H1 (cell line): Measurements from ENCODE around the gene ECE2. TPM values are rescaled to one million over a fixed set of nuclear protein-coding genes. Genes with fewer than 3 reads are reported as not detected.

Experiments
- CTCF ChIA-PET: fragments of 300-600 bp; sonication (Branson Sonifier 250); formaldehyde crosslinking; loops from one replicate; lab custom pipeline; 2021; ENCODE audit not compliant: partially characterized antibody; lab: Charles Lee
- POLR2A ChIA-PET: fragments of 300-600 bp; sonication (Branson Sonifier 250); formaldehyde crosslinking; loops from one replicate; lab custom pipeline; 2021; ENCODE audit warnings: inconsistent platforms; ENCODE audit not compliant: partially characterized antibody; lab: Charles Lee
- DNase-seq, 2 experiments: peaks; one replicate each; pipeline versions ENCODE4 v3.0.0 to v3.0.0-alpha.2; 2010 to 2022; ENCODE audit warnings: low spot score in 2 of 2, low read depth in 1 of 2, mixed read lengths in 1 of 2
- FAIRE-seq: peaks from 2 replicates; lab custom pipeline; 2011; peaks lifted over from hg19 to GRCh38; lab: Jason Lieb, UNC
- H2AFZ ChIP-seq: 2 replicates; pipeline ENCODE4 v1.8.1; 2012; ENCODE audit warnings: low read length, inconsistent platforms
- H2AK5ac ChIP-seq: 2 replicates; pipeline ENCODE4 v1.6.1; 2013; ENCODE audit warnings: low read depth, low read length
- H2BK120ac ChIP-seq: replicated peaks from 2 replicates; pipeline ENCODE3; 2013; ENCODE audit warnings: low read depth, low read length, inconsistent platforms
- H2BK12ac ChIP-seq: 2 replicates; pipeline ENCODE4 v1.6.1; 2013; ENCODE audit warnings: low read depth, low read length
- H2BK15ac ChIP-seq: 2 replicates; pipeline ENCODE4 v1.6.1; 2013; ENCODE audit warnings: low read length
- H2BK20ac ChIP-seq: 2 replicates; pipeline ENCODE4 v1.6.1; 2013; ENCODE audit warnings: low read length
- H2BK5ac ChIP-seq: 2 replicates; pipeline ENCODE4 v1.6.1; 2013; ENCODE audit warnings: low read depth, low read length
- H3K14ac ChIP-seq: 2 replicates; pipeline ENCODE4 v1.6.1; 2013; ENCODE audit warnings: inconsistent platforms; ENCODE audit not compliant: insufficient read length
- H3K18ac ChIP-seq: 2 replicates; pipeline ENCODE4 v1.6.1; 2013; ENCODE audit warnings: low read length; ENCODE audit errors: extremely low read depth
- H3K23ac ChIP-seq: 2 replicates; pipeline ENCODE4 v1.6.1; 2013; ENCODE audit warnings: inconsistent platforms; ENCODE audit not compliant: insufficient read length
- H3K23me2 ChIP-seq: 2 replicates; pipeline ENCODE4 v1.6.1; 2013; ENCODE audit warnings: low read depth, low read length
- H3K27ac ChIP-seq: 2 replicates; pipeline ENCODE4 v1.6.1; 2011; ENCODE audit warnings: low read depth, low read length, inconsistent platforms
- H3K27me3 ChIP-seq, 4 experiments: replicated peaks in 1 of 4; 1 replicate in 1 of 4; 2 replicates in 3 of 4; pipeline versions ENCODE4 v1.6.1 to v1.8.1; 2011 to 2013; ENCODE audit warnings: low read length in 3 of 4, mild to moderate bottlenecking in 3 of 4, inconsistent platforms in 2 of 4, mixed read lengths in 2 of 4, moderate library complexity in 1 of 4; ENCODE audit not compliant: control insufficient read depth in 3 of 4, insufficient read depth in 3 of 4; ENCODE audit errors: extremely low read depth in 1 of 4
- H3K36me3 ChIP-seq, 4 experiments: 2 replicates each; pipeline versions ENCODE4 v1.6.1 to v1.8.1; 2011 to 2013; ENCODE audit warnings: mild to moderate bottlenecking in 4 of 4, low read length in 3 of 4, moderate library complexity in 2 of 4, control low read depth in 1 of 4, inconsistent platforms in 1 of 4; ENCODE audit not compliant: insufficient read depth in 4 of 4, control insufficient read depth in 2 of 4
- H3K4ac ChIP-seq: replicated peaks from 2 replicates; pipeline ENCODE3; 2013; ENCODE audit warnings: low read length, low read depth, mixed read lengths, inconsistent platforms; ENCODE audit not compliant: insufficient read length
- H3K4me1 ChIP-seq, 4 experiments: replicated peaks in 1 of 4; 1 replicate in 1 of 4; 2 replicates in 3 of 4; pipeline versions ENCODE4 v1.6.1 to v1.8.1; 2011 to 2013; ENCODE audit warnings: low read length in 3 of 4, inconsistent platforms in 2 of 4, mixed read lengths in 1 of 4; ENCODE audit not compliant: insufficient read depth in 4 of 4, control insufficient read depth in 3 of 4
- H3K4me2 ChIP-seq, 2 experiments: 2 replicates each; pipeline versions ENCODE4 v1.6.1 to v1.8.1; 2011 to 2013; ENCODE audit warnings: low read depth in 2 of 2, low read length in 2 of 2, control low read depth in 1 of 2, inconsistent platforms in 1 of 2, mild to moderate bottlenecking in 1 of 2; ENCODE audit not compliant: insufficient read depth in 1 of 2
- H3K4me3 ChIP-seq, 4 experiments: fragments of 200-600, 300-600 bp in 1 of 4; sonication (generic), shearing (Covaris generic), sonication (Bioruptor Twin) in 1 of 4; 2 replicates each; pipeline versions ENCODE4 v1.5.1 to v1.8.1; 2011 to 2016; ENCODE audit warnings: low read length in 4 of 4, low read depth in 3 of 4, control low read depth in 2 of 4, inconsistent platforms in 2 of 4, mild to moderate bottlenecking in 2 of 4, mixed read lengths in 1 of 4, moderate library complexity in 1 of 4; ENCODE audit not compliant: insufficient read depth in 2 of 4; ENCODE audit errors: extremely low read depth in 1 of 4
- H3K56ac ChIP-seq: replicated peaks from 2 replicates; pipeline ENCODE3; 2013; ENCODE audit warnings: low read depth, mild to moderate bottlenecking, mixed read lengths, low read length, inconsistent platforms; ENCODE audit not compliant: insufficient read length
- H3K79me1 ChIP-seq: 2 replicates; pipeline ENCODE4 v1.6.1; 2013; ENCODE audit warnings: low read depth, low read length, control low read depth
- H3K79me2 ChIP-seq, 2 experiments: 2 replicates each; pipeline versions ENCODE4 v1.6.1 to v1.8.1; 2012 to 2013; ENCODE audit warnings: low read length in 2 of 2, mild to moderate bottlenecking in 2 of 2, inconsistent platforms in 1 of 2; ENCODE audit not compliant: insufficient read depth in 2 of 2, control insufficient read depth in 1 of 2
- H3K9ac ChIP-seq, 4 experiments: replicated peaks in 1 of 4; 1 replicate in 1 of 4; 2 replicates in 3 of 4; pipeline versions ENCODE4 v1.6.1 to v1.8.1; 2011 to 2013; ENCODE audit warnings: low read depth in 3 of 4, low read length in 3 of 4, control low read depth in 2 of 4, mild to moderate bottlenecking in 2 of 4, moderate library complexity in 2 of 4, inconsistent platforms in 1 of 4; ENCODE audit errors: extremely low read depth in 1 of 4
- H3K9me3 ChIP-seq, 2 experiments: 2 replicates each; pipeline versions ENCODE4 v1.6.1 to v1.8.1; 2012 to 2013; ENCODE audit warnings: mild to moderate bottlenecking in 2 of 2, moderate library complexity in 2 of 2, control low read depth in 1 of 2, inconsistent platforms in 1 of 2, low read depth in 1 of 2, low read length in 1 of 2, mixed read lengths in 1 of 2; ENCODE audit not compliant: insufficient read depth in 2 of 2
- H4K20me1 ChIP-seq, 2 experiments: replicated peaks in 1 of 2; 2 replicates each; pipeline versions ENCODE3 to v1.8.1; 2011 to 2013; ENCODE audit warnings: inconsistent platforms in 2 of 2, low read length in 2 of 2, mild to moderate bottlenecking in 1 of 2; ENCODE audit not compliant: insufficient read depth in 2 of 2, control insufficient read depth in 1 of 2
- H4K5ac ChIP-seq: 2 replicates; pipeline ENCODE4 v1.6.1; 2013; ENCODE audit warnings: low read length, low read depth, mixed read lengths, inconsistent platforms; ENCODE audit not compliant: insufficient read length
- H4K8ac ChIP-seq: 2 replicates; pipeline ENCODE4 v1.8.0; 2013; ENCODE audit warnings: mild to moderate bottlenecking, moderate library complexity, low read length, inconsistent platforms; ENCODE audit not compliant: insufficient read depth; ENCODE audit errors: extremely low read depth
- H4K91ac ChIP-seq: replicated peaks from 2 replicates; pipeline ENCODE3; 2013; ENCODE audit warnings: low read length, mixed read lengths, inconsistent platforms; ENCODE audit not compliant: insufficient read length
- FOSL1 ChIP-seq: IDR thresholded peaks from 2 replicates; pipeline ENCODE4 v1.6.1; 2011; ENCODE audit warnings: mild to moderate bottlenecking, low read depth, low read length, moderate library complexity; ENCODE audit not compliant: insufficient read depth
- GABPA ChIP-seq: IDR thresholded peaks from 2 replicates; pipeline ENCODE4 v1.6.1; 2011; ENCODE audit warnings: mild to moderate bottlenecking, low read length, moderate library complexity, borderline replicate concordance; ENCODE audit not compliant: insufficient read depth
- HDAC2 ChIP-seq, 2 experiments: fragments of 300-600 bp in 1 of 2; sonication (generic) in 1 of 2; IDR thresholded peaks; 2 replicates each; pipeline ENCODE4 v1.6.1; 2011 to 2012; ENCODE audit warnings: low read depth in 2 of 2, low read length in 2 of 2, mild to moderate bottlenecking in 2 of 2, moderate library complexity in 2 of 2, borderline replicate concordance in 1 of 2, inconsistent platforms in 1 of 2
- HDAC6 ChIP-seq: IDR thresholded peaks from one replicate; pipeline ENCODE4 v1.7.1; 2012; ENCODE audit warnings: low read depth, mild to moderate bottlenecking, inconsistent platforms, low read length, moderate library complexity
- KDM5A ChIP-seq: fragments of 200-600 bp; IDR thresholded peaks from 2 replicates; pipeline ENCODE4 v1.7.1; 2012; ENCODE audit warnings: mild to moderate bottlenecking, low read length, inconsistent platforms, mixed read lengths
- NANOG ChIP-seq: IDR thresholded peaks from 2 replicates; pipeline ENCODE4 v1.6.1; 2011; ENCODE audit warnings: low read length, low read depth, mild to moderate bottlenecking, inconsistent platforms; ENCODE audit not compliant: insufficient read depth, poor library complexity, severe bottlenecking
- POLR2A ChIP-seq, 2 experiments: IDR thresholded peaks; 1 replicate in 1 of 2; 2 replicates in 1 of 2; pipeline ENCODE4 v1.6.1; 2011; ENCODE audit warnings: low read depth in 2 of 2, low read length in 2 of 2, mild to moderate bottlenecking in 2 of 2; ENCODE audit errors: control extremely low read depth in 1 of 2
- RBBP5 ChIP-seq: IDR thresholded peaks from 2 replicates; pipeline ENCODE4 v1.7.1; 2012; ENCODE audit warnings: low read depth, mild to moderate bottlenecking, inconsistent platforms, low read length, moderate library complexity, borderline replicate concordance
- SP1 ChIP-seq: IDR thresholded peaks from 2 replicates; pipeline ENCODE4 v1.6.1; 2011; ENCODE audit warnings: low read depth, low read length
- SRF ChIP-seq: IDR thresholded peaks from 2 replicates; pipeline ENCODE4 v1.6.1; 2011; ENCODE audit warnings: mild to moderate bottlenecking, low read depth, low read length, moderate library complexity
- WGBS, 2 experiments: shearing (Covaris generic) in 1 of 2; methylation state at CpG; one replicate each; pipeline versions ENCODE4 v1.1.6 to v1.1.7; 2013 to 2015; ENCODE audit warnings: low lambda C conversion rate in 2 of 2, mixed read lengths in 2 of 2, inconsistent platforms in 1 of 2, low coverage in 1 of 2, missing lambda C conversion rate in 1 of 2; ENCODE audit not compliant: insufficient replicate concordance in 2 of 2, insufficient coverage in 1 of 2, insufficient read length in 1 of 2; ENCODE audit errors: extremely low coverage in 1 of 2, missing lambda C conversion rate in 1 of 2; 5-methylcytosine and 5-hydroxymethylcytosine counted together
- polyA plus RNA-seq, 7 experiments: library from polyadenylated mRNA; depleted of rRNA in 3 of 7; stranded (reverse) in 5 of 7; unstranded in 2 of 7; fragments of >200 nt in 5 of 7; fragments of 200-250 nt in 2 of 7; gene quantifications; 1 replicate in 5 of 7; 2 replicates in 1 of 7; 4 replicates in 1 of 7; pipeline versions ENCODE4 v1.2.1 to v1.2.3, GENCODE V29; 2011 to 2013; ENCODE audit warnings: missing spikeins in 2 of 7, mixed read lengths in 2 of 7
- total RNA-seq: library from RNA; stranded (reverse); fragmentation: NEBNext Ultra II Directional; extraction: Animal tissue kit (Norgen Biotek cat#: 25700); gene quantifications from 2 replicates; pipeline ENCODE4 v1.2.1, GENCODE V29; 2021

ECE2 gene
- total and polyA plus RNA-seq, 2 of the 8 experiments (the other 6 are each of a cell fraction or from before 2014, with no cell fraction given), result 0.44 to 0.86 TPM

- H2BK15ac ChIP-seq, result no peak overlapping the region
- no peak overlapping the region for H4K5ac ChIP-seq
- no peak overlapping the region for H3K18ac ChIP-seq
- no peak overlapping the region for H2AK5ac ChIP-seq
- no peaks in the 10 kb centered on the region for H3K23me2 ChIP-seq
- H3K56ac ChIP-seq, result no peak overlapping the region
- no peaks in the 10 kb centered on the region for H3K79me1 ChIP-seq
- H4K91ac ChIP-seq, result no peak overlapping the region
- no peak overlapping the region for H4K8ac ChIP-seq
- no peaks in the 10 kb centered on the region for H3K27me3 ChIP-seq
- H3K9me3 ChIP-seq, result no peaks in the 10 kb centered on the region
- no peaks in the 10 kb centered on the region for H3K36me3 ChIP-seq
- CTCF ChIA-PET, result interaction anchor here (0.6 to 6.0 kb wide), 17 partner anchors 8 to 387 kb away, joined by 3 to 47 read pairs (median 6); partner anchors contain the start of genes ABCF3 and CAMK2N2
- 89% methylated on average over 8 of the region's 8 CpGs; no CpG with 5 or more reads in 1 of the 2 experiments for WGBS, 2 experiments
- H2BK120ac ChIP-seq, result no peak overlapping the region
- FAIRE-seq, result no peak
- no peak overlapping the region for H2AFZ ChIP-seq
- TF ChIP-seq RBBP5, result no peak
- no peak for TF ChIP-seq SP1
- no peak for TF ChIP-seq NANOG
- no peak for TF ChIP-seq HDAC2 (IDR thresholded peaks at IDR 0.05; ENCODE audit: borderline replicate concordance in 1 of 2, low read depth in 2 of 2, low read length in 2 of 2)
- no peak for TF ChIP-seq POLR2A (IDR thresholded peaks at IDR 0.05; ENCODE audit: control extremely low read depth in 1 of 2, low read depth in 2 of 2, low read length in 2 of 2)
- TF ChIP-seq GABPA, result no peak
- TF ChIP-seq FOSL1, result no peak
- no peak for TF ChIP-seq SRF
- TF ChIP-seq KDM5A, result no peak
- no peak for TF ChIP-seq HDAC6
- TF ChIP-seq, all 59 proteins: peak for 0
- Histone ChIP-seq H3K23ac (no peak overlapping the region), H4K20me1 (no peaks in the 10 kb centered on the region), H3K27ac (no peak overlapping the region), H3K9ac (no peak overlapping the region), H2BK20ac (no peak overlapping the region), H3K4me1 (peaks cover 0 to 2% (median 0%) of the 10 kb centered on the region in 4 experiments; a peak in 2 of 7 replicates), H3K4ac (no peak overlapping the region), H3K14ac (no peak overlapping the region), H3K79me2 (no peaks in the 10 kb centered on the region), H3K4me2 (no peak overlapping the region), H2BK5ac (no peak overlapping the region), H3K4me3 (no peak overlapping the region), H2BK12ac (no peak overlapping the region)
- POLR2A ChIA-PET, result interaction anchor here (0.6 to 1.1 kb wide), 3 partner anchors 14 to 101 kb away, joined by 3 to 5 read pairs (median 3); no protein-coding TSS in a partner anchor
- DNase-seq, result no peak
Measured at GRCh38 chr3:184283681-184284080, 7.9 kb downstream of the ECE2 start.
